Heart right ventricle (tissue), 16 donors: Measurements from ENCODE around the gene CDH12. TPM values are rescaled to one million over a fixed set of nuclear protein-coding genes. Genes with fewer than 3 reads are reported as not detected.
"Not testable (repeated sequence)": the region's sequence is repeated elsewhere in the genome, so short reads cannot be mapped to it uniquely, and the experiment has no call there.

Source experiments
- ATAC-seq, 8 donors: fragments of 200-7000 bp; cut with Tn5 transposase; one replicate each; pipeline ENCODE4 v1.9.1; 2020; ENCODE audit warnings: mild to moderate bottlenecking in 8 of 8, moderate library complexity in 8 of 8, moderate number of reproducible peaks in 1 of 8
- DNase-seq, 2 donors: peaks; one replicate each; pipeline ENCODE4 v3.0.0-alpha.2; 2020
- H3K27ac ChIP-seq, 10 donors: fragments of 200-600 bp; sonication (generic) in 2 of 10; one replicate each; pipeline versions ENCODE4 v1.5.0 to v1.8.0; 2020 to 2022; ENCODE audit warnings: mild to moderate bottlenecking in 3 of 10
- H3K27me3 ChIP-seq, 7 donors: fragments of 200-600 bp; one replicate each; pipeline ENCODE4 v1.8.0; 2021 to 2022; ENCODE audit warnings: mild to moderate bottlenecking in 2 of 7
- H3K36me3 ChIP-seq, 9 donors: fragments of 200-600 bp; sonication (generic) in 1 of 9; one replicate each; pipeline versions ENCODE4 v1.5.0 to v1.8.0; 2020 to 2022; ENCODE audit warnings: mild to moderate bottlenecking in 2 of 9
- H3K4me1 ChIP-seq, 9 donors: fragments of 200-600 bp; sonication (generic) in 1 of 9; one replicate each; pipeline versions ENCODE4 v1.5.0 to v1.8.0; 2020 to 2022; ENCODE audit warnings: mild to moderate bottlenecking in 4 of 9
- H3K4me3 ChIP-seq, 10 donors: fragments of 200-600 bp; sonication (generic) in 2 of 10; one replicate each; pipeline versions ENCODE4 v1.5.0 to v1.8.0; 2020 to 2022; ENCODE audit warnings: mild to moderate bottlenecking in 7 of 10, moderate library complexity in 2 of 10
- H3K9me3 ChIP-seq, 11 donors: fragments of 200-600 bp in 10 of 11; sonication (generic) in 2 of 11; one replicate each; pipeline versions ENCODE4 v1.5.0 to v1.8.0; 2013 to 2022; ENCODE audit warnings: mild to moderate bottlenecking in 2 of 11, control low read depth in 1 of 11, moderate library complexity in 1 of 11
- WGBS, 2 donors: extraction: QIAGEN DNeasy Blood & Tissue Kit; methylation state at CpG; one replicate each; pipeline ENCODE4 v1.1.7; 2013; ENCODE audit warnings: inconsistent platforms in 1 of 2; 5-methylcytosine and 5-hydroxymethylcytosine counted together
- intact Hi-C, 10 donors: fragments of 100-400 bp; cut with DNase I; formaldehyde crosslinking; loops; one replicate each; pipeline versions ENCODE4 v1.11.1 to v1.14.2; 2022
- polyA plus RNA-seq, 2 donors: library from polyadenylated mRNA; stranded (reverse); fragments of 200-250 nt; gene quantifications; one replicate each; pipeline ENCODE4 v1.2.3, GENCODE V29; 2013
- total RNA-seq, 10 donors: library from RNA; stranded (reverse); fragmentation: NEBNext Ultra II Directional in 3 of 10; extraction: Animal tissue kit (Norgen Biotek cat#: 25700) in 3 of 10; gene quantifications; one replicate each; pipeline versions ENCODE4 v1.2.1 to v1.2.4, GENCODE V29; 2021 to 2023
- TF ChIP-seq, protein P1 (sequence below), 9 donors: fragments of 200-600 bp; sonication (generic) in 2 of 9; IDR thresholded peaks; one replicate each; pipeline versions ENCODE4 v1.5.0 to v1.8.0; 2021 to 2022; ENCODE audit warnings: antibody characterized with exemption in 9 of 9, mild to moderate bottlenecking in 5 of 9, moderate library complexity in 1 of 9
- donor health status: Arrhythmogenic right ventricular cardiomyopathy.
- donor health status: ischemic (EF 13 %, LVEDD 7.1; RV severe dilation, severe dysfunction).
- donor health status: healthy with polysubstance abuse.
- donor health status: DM: no; HTN: yes; CAD: no.
- donor health status: DM: no; HTN: no; CAD: no.
- donor health status: ischemic (EF 25% LVEDD 6.9; RV normal size, moderate dysfunction).
- donor health status: ischemic (EF 25% LVEDD 5.7; RV mildly dilated, moderate dysfunction).
- donor health status: healthy.
- donor health status: DM: yes; HTN: yes; CAD: no.
- donor health status: Ischemic cardiomyopathy.
- donor health status: ischemic (EF 35%, LVEDD 5.7; RV mildly dilated, moderate dysfunction).
- donor health status: nonischemic (EF 11% LVEDD 7.7; RV severe dilation, severe dysfunction).
- donor health status: DM: yes; HTN: yes; CAD: no.
- donor health status: PGD.
- donor health status: ischemic (EF 29% LVEDD 5.4; RV normal size, mild dysfunction).
- donor health status: nonischemic (EF 23%, LVEDD 6.1; RV moderate dilation, normal function).

CDH12 gene
- total and polyA plus RNA-seq, 12 donors: not detected

- no peaks in the 10 kb centered on the region for H3K27me3 ChIP-seq
- TF ChIP-seq, protein P1, sequence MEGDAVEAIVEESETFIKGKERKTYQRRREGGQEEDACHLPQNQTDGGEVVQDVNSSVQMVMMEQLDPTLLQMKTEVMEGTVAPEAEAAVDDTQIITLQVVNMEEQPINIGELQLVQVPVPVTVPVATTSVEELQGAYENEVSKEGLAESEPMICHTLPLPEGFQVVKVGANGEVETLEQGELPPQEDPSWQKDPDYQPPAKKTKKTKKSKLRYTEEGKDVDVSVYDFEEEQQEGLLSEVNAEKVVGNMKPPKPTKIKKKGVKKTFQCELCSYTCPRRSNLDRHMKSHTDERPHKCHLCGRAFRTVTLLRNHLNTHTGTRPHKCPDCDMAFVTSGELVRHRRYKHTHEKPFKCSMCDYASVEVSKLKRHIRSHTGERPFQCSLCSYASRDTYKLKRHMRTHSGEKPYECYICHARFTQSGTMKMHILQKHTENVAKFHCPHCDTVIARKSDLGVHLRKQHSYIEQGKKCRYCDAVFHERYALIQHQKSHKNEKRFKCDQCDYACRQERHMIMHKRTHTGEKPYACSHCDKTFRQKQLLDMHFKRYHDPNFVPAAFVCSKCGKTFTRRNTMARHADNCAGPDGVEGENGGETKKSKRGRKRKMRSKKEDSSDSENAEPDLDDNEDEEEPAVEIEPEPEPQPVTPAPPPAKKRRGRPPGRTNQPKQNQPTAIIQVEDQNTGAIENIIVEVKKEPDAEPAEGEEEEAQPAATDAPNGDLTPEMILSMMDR (IDR thresholded peaks at IDR 0.05): no peak
- H3K27ac ChIP-seq: no peak overlapping the region
- H3K4me3 ChIP-seq: no peak overlapping the region
- no peaks in the 10 kb centered on the region for H3K36me3 ChIP-seq
- DNase-seq (no peak), ATAC-seq (no peak)
- no peaks in the 10 kb centered on the region for H3K4me1 ChIP-seq
- intact Hi-C loops: no loop called here
- H3K9me3 ChIP-seq: peaks cover 0 to 5% (median 0%) of the 10 kb centered on the region in 11 donors
These were observed 817.1 kb downstream of the CDH12 start for GRCh38 chr5:22036061-22036460.

DNA sequence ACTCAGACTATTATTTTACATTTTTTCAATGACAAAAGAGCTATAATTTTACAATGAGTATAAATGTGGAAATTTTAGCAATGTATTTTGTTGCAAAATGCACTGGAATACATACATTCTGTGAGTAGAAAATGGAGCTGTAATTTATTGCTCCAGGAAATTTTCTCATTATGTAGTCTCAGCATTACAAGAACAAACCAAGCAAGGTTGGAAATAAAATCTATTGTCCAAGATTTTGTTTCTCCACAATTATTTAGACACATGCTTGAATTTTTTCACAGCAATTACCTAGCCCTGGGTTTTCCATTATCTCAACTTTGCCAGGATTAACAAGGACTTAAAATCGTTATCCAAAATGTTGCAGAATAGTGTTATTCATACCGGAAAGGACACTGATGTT is 820.1 kb downstream of the CDH12 start:
- H3K4me1 ChIP-seq: no peaks in the 10 kb centered on the region
- H3K27me3 ChIP-seq: no peaks in the 10 kb centered on the region
- no peaks in the 10 kb centered on the region for H3K36me3 ChIP-seq
- 72 to 74% methylated on average over 2 of the region's 2 CpGs for WGBS, 2 donors
- DNase-seq (no peak), ATAC-seq (no peak)
- no peak overlapping the region for H3K4me3 ChIP-seq
- no peak overlapping the region for H3K27ac ChIP-seq
- TF ChIP-seq, protein P1 (IDR thresholded peaks at IDR 0.05): no peak
- intact Hi-C loops: no loop called here
- H3K9me3 ChIP-seq: peaks cover 0 to 9% (median 0%) of the 10 kb centered on the region in 11 donors

DNA sequence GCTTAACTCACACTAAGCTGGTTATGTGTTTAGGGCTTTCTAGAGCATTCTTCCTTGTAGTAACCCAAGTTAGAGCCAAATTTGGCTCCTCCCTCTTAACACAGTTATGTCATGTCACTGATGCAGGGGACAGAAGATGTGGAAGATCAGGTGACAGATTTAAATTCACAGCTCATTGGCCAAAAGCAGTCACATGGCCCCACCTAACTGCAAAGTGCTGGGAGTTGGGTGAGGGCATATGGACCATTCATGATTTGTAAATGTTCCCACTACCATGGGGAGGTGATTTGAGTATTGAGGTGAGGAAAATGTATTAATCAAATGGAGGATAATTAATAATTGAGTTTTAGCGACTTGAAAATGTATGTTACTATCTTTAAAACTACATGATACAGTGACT is 829.4 kb downstream of the CDH12 start:
- ATAC-seq: no peak
- TF ChIP-seq, protein P1 (IDR thresholded peaks at IDR 0.05): no peak
- Histone ChIP-seq H3K4me3 (no peak overlapping the region), H3K36me3 (no peaks in the 10 kb centered on the region), H3K27ac (no peak overlapping the region), H3K4me1 (no peaks in the 10 kb centered on the region), H3K9me3 (peaks cover 0 to 8% (median 0%) of the 10 kb centered on the region in 11 donors), H3K27me3 (no peaks in the 10 kb centered on the region)
- DNase-seq: no peak
- intact Hi-C loops: no loop called here
- WGBS, 2 donors: 76 to 78% methylated on average over 1 of the region's 1 CpG

DNA sequence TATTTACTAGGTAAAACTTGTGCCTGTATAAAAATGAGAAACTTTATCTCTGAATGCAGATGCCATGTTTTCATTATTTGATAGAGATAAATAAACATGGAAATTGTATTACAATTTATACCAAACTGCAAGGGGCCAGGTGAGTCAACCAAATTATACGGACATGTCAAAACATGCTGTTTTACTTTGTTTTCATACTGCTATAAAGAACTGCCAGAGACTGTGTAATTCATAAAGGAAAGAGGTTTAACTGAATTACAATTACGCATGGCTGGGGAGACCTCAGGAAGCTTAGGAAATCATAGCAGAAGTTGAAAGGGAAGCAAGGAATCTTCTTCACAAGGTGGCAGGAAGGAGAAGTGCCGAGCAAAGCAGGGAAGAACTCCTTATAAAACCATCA is 840.3 kb downstream of the CDH12 start:
- H3K27ac ChIP-seq, H3K9me3 ChIP-seq, H3K4me3 ChIP-seq, H3K27me3 ChIP-seq, DNase-seq, intact Hi-C loops, H3K36me3 ChIP-seq, ATAC-seq, H3K4me1 ChIP-seq: not testable (repeated sequence)
- 52 to 70% methylated on average over 3 of the region's 3 CpGs for WGBS, 2 donors

DNA sequence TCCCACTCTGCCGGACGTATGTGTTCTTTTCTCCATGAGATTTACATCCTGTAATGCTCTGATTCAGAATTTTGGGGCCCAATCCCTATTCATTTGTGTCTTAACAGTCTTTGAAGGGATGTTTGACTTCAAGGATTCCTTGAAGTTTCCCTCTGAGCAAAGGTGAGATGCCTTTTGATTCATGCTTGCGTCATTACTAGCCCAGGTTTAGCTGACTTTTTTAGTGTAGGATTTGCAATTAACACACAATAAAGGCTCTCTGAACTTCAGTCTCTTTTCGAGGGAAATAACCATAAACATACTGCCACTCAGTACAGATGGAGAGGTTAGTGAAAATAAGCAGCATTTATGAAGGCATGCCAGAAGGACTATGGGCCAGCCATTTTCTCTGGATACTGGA is 842.3 kb downstream of the CDH12 start:
- DNase-seq, intact Hi-C loops, ATAC-seq, H3K4me1 ChIP-seq, H3K27me3 ChIP-seq, H3K36me3 ChIP-seq, H3K4me3 ChIP-seq, H3K27ac ChIP-seq, H3K9me3 ChIP-seq: not testable (repeated sequence)
- 81 to 82% methylated on average over 4 of the region's 4 CpGs for WGBS, 2 donors

- H3K27ac ChIP-seq, ATAC-seq, intact Hi-C loops, H3K9me3 ChIP-seq, H3K27me3 ChIP-seq, H3K4me3 ChIP-seq, DNase-seq, H3K4me1 ChIP-seq, H3K36me3 ChIP-seq: not testable (repeated sequence)
- 86 to 95% methylated on average over 2 of the region's 2 CpGs for WGBS, 2 donors
These were observed 852.0 kb downstream of the CDH12 start for GRCh38 chr5:22001097-22001496.

DNA sequence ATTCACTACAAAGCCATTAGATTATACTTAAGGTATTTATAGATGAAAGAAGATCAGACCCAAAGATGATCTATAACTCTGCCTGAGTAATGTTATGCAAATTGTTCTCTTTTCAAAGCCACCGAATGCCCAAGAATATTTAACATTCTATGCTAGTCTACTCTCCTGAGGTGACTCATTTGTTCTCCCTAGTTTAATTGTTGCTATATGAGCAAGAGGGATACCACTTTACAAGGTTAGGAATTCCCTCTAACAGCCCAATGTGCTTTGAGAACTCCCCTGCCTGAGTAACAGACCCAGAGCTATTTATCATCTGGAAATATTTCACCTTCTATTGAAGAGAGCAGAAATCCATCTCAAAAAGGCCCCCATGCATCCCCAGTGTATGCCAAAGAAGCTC is 867.3 kb downstream of the CDH12 start:
- H3K4me3 ChIP-seq, H3K27me3 ChIP-seq, DNase-seq, H3K9me3 ChIP-seq, H3K27ac ChIP-seq, H3K36me3 ChIP-seq, H3K4me1 ChIP-seq, ATAC-seq, intact Hi-C loops: not testable (repeated sequence)
- WGBS, 2 donors: 74 to 84% methylated on average over 1 of the region's 1 CpG

GRCh38 chr5:21951571-21951970 is 901.6 kb downstream of the CDH12 start:
- ATAC-seq, H3K4me3 ChIP-seq, H3K27ac ChIP-seq, H3K4me1 ChIP-seq, H3K36me3 ChIP-seq, intact Hi-C loops, H3K27me3 ChIP-seq, H3K9me3 ChIP-seq, DNase-seq: not testable (repeated sequence)
- 67 to 75% methylated on average over 1 of the region's 1 CpG for WGBS, 2 donors
